CD4-positive, alpha-beta T cell treated with Interleukin-21 for 1 hour (primary cell): ENCODE measurements around the gene TTC39B.

Experiments used
- DNase-seq: peaks from one replicate; pipeline ENCODE4 v3.0.0-alpha.2; 2020

The TTC39B gene

GRCh38 chr9:15221746-15222145 lies 85.3 kb downstream of the TTC39B start:
- DNase-seq, result no peak

- no peak for DNase-seq
Measured at GRCh38 chr9:15220658-15221318, 86.2 kb downstream of the TTC39B start.

GRCh38 chr9:15219546-15219945 lies 87.5 kb downstream of the TTC39B start:
- DNase-seq, result no peak

- no peak for DNase-seq
Measured at GRCh38 chr9:15218994-15219393, 88.0 kb downstream of the TTC39B start.

- DNase-seq, result no peak
Measured at GRCh38 chr9:15213249-15213648, 93.8 kb downstream of the TTC39B start.

- DNase-seq, result no peak
Measured at GRCh38 chr9:15211815-15212495, 95.1 kb downstream of the TTC39B start.

- peak; percentile 74 for DNase-seq
Measured at GRCh38 chr9:15211160-15211814, 95.7 kb downstream of the TTC39B start.

GRCh38 chr9:15206903-15207696 lies 99.9 kb downstream of the TTC39B start:
- no peak for DNase-seq

- DNase-seq, result no peak
Measured at GRCh38 chr9:15205632-15206420, 101.2 kb downstream of the TTC39B start.

GRCh38 chr9:15203581-15203980 lies 103.4 kb downstream of the TTC39B start:
- DNase-seq, result no peak

- DNase-seq, result no peak
Measured at GRCh38 chr9:15200111-15200510, 106.9 kb downstream of the TTC39B start.

GRCh38 chr9:15192856-15193255 lies 114.2 kb downstream of the TTC39B start:
- no peak for DNase-seq

GRCh38 chr9:15191378-15191777 lies 115.6 kb downstream of the TTC39B start:
- peak; percentile 7 for DNase-seq

- DNase-seq, result no peak
Measured at GRCh38 chr9:15189481-15189880, 117.5 kb downstream of the TTC39B start.

GRCh38 chr9:15187589-15187988 lies 119.4 kb downstream of the TTC39B start:
- no peak for DNase-seq

GRCh38 chr9:15182730-15183129 lies 124.3 kb downstream of the TTC39B start:
- no peak for DNase-seq

- DNase-seq, result no peak
Measured at GRCh38 chr9:15182101-15182551, 124.9 kb downstream of the TTC39B start.

- DNase-seq, result no peak
Measured at GRCh38 chr9:15180124-15180523, 126.9 kb downstream of the TTC39B start.

- no peak for DNase-seq
Measured at GRCh38 chr9:15178631-15179030, 128.4 kb downstream of the TTC39B start.

GRCh38 chr9:15176836-15177235 lies 130.2 kb downstream of the TTC39B start:
- no peak for DNase-seq

GRCh38 chr9:15163931-15164330 lies 143.1 kb downstream of the TTC39B start:
- DNase-seq, result no peak

- no peak for DNase-seq
Measured at GRCh38 chr9:15161753-15162152, 145.3 kb downstream of the TTC39B start.
